Activated gamma-delta T cell treated with Interleukin-2 at 50 U/mL for 16 hours (primary cell): Measurements from ENCODE around the gene NCKAP5L.
"Not testable (repeated sequence)": the region's sequence is repeated elsewhere in the genome, so short reads cannot be mapped to it uniquely, and the experiment has no call there.

ENCODE experiments used
- DNase-seq: peaks from one replicate; pipeline ENCODE4 v3.0.0-alpha.2; 2020

The NCKAP5L gene

GRCh38 chr12:49865109-49865781 lies 37.0 kb upstream of the NCKAP5L start:
- no peak for DNase-seq

GRCh38 chr12:49864798-49865090 lies 36.5 kb upstream of the NCKAP5L start:
- DNase-seq = no peak

GRCh38 chr12:49863946-49864797 lies 36.0 kb upstream of the NCKAP5L start:
- DNase-seq = no peak

DNA sequence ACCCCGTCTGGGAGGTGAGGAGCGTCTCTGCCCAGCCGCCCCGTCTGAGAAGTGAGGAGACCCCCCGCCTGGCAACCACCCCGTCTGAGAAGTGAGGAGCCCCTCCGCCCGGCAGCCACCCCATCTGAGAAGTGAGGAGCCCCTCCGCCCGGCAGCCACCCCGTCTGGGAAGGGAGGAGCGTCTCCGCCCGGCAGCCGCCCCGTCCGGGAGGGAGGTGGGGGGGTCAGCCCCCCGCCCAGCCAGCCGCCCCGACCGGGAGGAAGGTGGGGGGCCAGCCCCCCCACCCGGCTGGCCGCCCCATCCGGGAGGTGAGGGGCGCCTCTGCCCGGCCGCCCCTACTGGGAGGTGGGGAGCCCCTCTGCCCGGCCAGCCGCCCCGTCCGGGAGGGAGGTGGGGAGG lies 32.7 kb upstream of the NCKAP5L start:
- DNase-seq = not testable (repeated sequence)

DNA sequence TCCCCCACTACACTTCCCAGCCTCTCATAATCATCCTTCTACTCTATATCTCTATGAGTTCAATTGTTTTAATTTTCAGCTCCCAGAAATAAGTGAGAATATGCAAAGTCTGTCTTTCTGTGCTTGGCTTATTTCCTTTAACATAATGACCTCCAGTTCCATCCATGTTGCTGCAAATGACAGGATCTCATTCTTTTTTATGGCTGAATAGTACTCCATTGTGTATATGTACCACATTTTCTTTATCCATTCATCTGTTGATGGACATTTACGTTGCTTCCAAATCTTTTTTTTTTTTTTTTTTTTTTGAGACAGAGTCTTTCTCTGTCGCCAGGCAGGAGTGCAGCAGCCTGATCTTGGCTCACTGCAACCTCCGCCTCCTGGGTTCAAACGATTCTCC lies 27.7 kb upstream of the NCKAP5L start:
- not testable (repeated sequence) for DNase-seq

DNA sequence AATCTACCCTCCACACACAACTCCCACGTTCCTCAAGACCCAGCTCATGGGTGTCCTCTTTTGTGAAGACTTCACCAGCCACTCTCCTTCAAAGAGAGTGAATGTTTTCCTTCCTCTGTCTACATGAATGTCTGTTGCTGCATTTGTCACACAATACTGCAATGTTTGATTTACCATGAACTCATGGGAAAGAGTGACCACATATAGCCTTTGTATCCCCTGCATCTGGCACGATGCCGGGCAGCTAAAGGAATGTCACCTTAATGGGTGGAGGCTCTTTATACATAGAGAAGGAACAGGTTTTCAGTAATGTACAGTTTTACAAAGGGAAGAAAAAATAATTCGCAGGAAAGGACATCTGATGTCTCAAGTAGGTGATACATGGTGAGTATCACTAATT lies 26.8 kb upstream of the NCKAP5L start:
- DNase-seq = no peak

GRCh38 chr12:49853671-49854070 lies 25.5 kb upstream of the NCKAP5L start:
- DNase-seq = no peak

GRCh38 chr12:49847161-49847560 lies 18.9 kb upstream of the NCKAP5L start:
- no peak for DNase-seq

DNA sequence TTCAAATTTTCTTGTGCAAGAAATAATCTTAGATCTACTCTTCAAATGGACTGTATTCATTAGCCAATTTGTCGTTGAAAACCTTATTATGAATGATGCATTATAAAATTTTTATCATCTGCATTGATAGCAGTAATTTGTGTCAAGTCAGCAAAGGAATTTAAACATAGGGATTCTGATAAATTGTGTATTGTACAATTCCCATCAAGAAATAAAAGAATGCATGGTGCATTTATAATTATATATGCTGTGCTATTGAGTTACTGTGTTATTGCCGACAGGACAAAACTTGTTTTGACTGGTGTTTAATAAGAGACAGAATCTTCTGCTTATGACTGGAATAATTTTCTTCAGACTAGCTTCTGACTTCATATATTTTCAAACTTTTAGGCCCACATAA lies 17.8 kb upstream of the NCKAP5L start:
- DNase-seq = no peak

DNA sequence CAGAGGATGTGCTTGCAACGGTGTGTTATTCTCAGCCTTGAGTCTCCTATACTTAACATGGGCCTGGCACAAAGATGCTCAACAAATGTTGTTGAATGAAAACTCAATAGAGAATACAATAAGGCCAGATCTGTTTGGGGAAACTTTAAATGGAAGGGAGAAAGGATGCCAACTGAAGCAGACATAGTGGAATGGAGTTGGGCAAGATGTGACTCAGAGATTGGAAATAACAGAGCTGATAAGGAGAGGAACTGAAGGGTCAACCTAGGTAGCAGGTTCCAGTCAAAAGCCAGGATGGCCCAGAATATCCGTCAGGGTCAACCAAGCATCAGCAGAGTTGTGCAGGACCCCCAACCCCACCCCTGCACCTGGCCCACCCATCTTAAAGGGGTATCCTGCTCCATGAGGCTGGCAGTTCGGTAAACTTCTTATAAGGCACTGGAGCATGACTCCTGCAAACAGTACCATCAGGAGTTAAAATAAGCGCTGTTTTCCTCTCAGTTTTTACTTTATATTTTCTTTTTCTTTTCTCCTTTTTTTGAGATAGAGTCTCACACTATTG lies 15.7 kb upstream of the NCKAP5L start:
- no peak for DNase-seq

DNA sequence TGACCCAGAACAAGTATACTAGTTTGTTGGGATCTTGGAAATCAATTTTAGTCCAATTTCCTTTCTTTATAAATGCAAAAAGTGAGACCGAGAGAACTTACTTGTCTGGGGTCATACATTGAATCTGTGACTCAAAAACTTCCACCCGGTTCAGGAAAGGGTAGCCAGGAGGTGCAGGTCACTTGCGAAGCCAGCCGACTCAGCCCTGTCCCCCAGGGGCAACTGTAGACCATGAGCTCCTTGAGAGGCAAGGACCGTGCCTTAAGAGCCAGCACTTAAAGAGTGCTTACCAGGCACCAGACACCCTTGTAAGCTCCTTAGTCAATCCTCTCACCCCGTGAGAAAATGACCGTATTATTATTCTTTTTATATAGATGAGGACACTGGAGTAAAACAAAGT lies 15.2 kb upstream of the NCKAP5L start:
- no peak for DNase-seq

DNA sequence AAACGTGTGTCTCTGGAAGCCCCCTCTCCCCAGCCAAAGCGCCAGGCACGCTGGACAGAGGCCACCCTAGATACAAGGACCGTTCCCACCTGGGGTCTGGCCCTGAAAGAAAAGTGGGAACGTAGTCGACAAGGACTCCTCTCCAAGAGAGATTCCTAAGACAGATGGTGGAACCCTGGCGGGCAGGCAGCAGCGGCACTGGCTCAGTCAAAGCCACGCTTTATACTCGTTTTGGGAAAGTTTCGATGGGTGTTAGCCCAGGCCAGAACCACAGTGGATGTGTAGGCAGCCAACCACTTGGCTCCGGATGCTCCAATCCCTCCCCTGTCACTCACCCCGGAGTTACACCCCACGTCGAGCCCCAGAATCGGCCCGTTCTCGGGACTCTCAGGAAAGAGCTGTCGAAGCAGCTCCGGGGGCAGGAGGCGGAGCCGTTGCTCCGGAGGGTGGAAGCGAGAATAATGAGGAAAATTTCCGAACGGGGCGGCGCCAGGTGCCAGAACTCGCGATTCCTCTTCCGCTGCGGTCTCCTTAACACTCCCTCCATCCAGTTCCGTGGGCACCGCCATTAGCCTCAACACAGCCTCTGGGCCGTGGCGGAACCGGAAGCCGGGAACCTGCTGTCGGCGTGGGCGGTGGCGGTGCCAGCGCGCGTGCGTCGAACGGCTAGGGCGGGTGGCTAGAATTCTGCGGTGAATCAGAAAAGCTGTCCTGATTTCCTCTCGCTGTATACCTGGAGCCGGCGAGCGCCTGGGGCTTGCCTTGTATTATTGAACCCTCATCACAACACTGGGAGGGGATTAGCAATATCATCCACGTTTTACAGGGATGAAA lies 14.5 kb upstream of the NCKAP5L start, which contains the start of gene BCDIN3D:
Gene BCDIN3D (minus strand): TSS at position 588 of the 834 bp plus-strand sequence. CDS start 19 bp downstream, at position 569.
- peak; percentile 90 for DNase-seq

DNA sequence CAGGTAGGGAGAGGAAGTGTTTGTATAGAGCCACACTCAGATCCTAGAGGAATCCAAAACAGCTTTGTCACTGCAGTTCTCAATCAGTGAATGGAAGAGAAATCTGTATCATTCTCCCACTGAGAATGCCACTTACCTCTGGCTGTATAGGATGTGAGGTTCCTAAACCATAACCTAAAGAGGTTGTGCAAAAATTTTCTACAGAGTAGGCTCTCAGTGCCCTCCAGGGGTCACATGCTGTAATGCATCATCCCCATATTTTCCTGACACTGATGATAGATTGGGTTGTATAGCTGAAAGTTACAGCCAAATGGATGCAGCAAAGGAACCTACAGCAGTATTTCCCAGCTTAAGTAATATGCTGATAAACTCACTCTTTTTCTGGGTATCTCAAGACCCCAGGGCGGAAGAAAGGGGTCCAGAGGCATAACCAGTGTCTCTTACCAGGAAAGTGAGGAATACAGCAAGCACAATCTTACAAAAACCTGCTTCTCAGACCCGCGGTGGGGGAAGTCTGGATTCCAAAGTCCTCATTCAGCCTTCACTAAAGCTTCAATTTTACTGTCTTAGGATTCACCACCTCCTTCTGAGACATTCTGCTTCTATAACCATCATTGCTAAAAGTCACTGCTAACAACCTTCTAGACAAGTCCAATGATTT lies 10.9 kb upstream of the NCKAP5L start:
- DNase-seq = peak; percentile 29

DNA sequence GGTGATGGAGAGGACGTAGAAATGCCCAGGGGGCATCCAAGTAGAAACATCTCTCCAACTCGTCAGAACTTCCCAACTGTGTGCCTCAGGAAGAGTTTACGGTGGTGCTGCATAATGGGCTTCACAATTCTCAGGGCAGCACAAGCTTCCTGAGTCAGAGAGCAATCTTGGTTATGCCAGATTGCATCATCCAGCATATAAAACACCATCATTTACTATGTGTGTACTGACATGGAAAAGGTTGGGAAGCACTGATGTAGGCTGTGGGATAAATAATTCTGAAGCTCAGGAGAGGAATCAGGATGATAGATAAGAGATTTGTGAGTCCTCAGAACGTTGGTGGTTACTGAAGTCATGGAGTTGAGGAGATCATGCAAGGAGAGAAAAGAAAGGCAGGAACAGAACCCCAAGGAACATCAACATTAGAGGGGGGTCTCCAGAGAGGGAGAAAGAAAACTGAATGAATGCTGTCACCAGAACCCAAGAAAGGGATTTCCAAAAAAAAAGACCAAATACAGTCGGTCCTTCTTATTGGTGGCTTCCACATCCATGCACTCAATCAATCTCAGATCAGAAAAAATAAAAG lies 4.7 kb upstream of the NCKAP5L start:
- DNase-seq = no peak

GRCh38 chr12:49831717-49832116 lies 3.5 kb upstream of the NCKAP5L start:
- DNase-seq = no peak

DNA sequence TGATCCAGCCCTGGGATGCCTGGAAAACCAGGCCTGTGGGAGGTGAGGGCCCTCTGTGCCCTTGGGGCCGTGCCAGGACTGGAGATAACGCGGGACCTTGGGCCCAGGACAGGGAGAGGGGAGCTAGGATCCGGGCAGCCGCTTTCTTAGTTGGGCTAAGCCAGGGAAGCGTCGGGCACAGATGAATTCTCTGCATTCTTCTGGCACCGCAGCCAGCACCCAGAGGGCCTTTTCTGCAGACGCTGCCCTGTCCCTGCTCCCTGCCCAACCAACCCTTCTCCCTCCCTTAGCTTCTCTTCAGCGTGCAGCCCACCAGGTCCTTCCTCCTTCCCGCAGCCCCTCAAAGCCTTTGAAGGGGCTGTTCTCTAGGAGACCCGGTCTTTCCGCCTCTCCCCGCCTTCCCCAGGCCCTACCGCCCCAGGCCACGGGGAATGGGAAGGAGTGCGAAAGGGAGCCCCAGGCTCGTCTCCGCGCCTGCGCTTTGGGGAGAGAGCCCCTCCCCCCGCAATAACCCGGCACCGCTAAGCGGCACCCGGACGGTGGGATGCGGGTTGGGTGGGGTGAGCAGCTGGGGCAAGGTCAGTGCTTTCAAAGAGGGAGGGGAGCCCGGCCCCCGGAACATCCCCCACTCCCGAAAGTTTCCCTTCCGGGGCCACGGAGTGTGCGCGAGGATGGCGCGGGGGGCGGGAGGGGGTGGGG lies 663 bp downstream of the NCKAP5L start:
- DNase-seq = peak; percentile 40

- no peak for DNase-seq
Observed at GRCh38 chr12:49827051-49827400, 1.2 kb downstream of the NCKAP5L start.

- DNase-seq = no peak
Observed at GRCh38 chr12:49825971-49826421, 2.2 kb downstream of the NCKAP5L start.

DNA sequence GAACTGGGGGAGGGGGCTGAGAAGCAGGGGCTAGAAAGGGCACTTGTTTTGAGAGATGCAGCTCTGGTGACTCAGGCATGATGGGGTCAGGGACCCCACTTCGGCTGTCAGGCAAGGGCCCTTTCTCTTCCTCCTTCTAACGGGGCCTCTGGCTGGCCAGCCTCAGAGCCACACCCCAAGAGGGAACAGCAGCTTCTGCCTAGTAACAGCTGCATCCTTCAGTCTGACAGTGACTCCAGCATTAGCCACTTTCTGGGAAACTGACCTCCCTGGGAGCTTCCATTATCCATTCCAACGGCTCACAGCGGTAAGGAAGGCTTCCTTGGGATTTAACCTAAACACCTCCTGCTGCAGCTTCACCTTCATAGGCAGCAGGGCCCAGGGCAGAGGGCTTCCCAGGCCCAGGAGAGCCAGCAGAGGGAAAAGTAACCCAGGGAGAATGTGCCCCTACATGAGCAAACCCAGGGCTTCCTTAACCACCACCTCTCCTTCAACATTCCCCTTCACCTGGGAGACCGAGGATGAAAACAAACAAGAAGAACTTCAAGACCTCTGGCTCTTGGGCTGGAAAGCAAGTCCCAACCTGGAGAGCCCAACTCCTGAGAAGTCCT lies 2.7 kb downstream of the NCKAP5L start:
- no peak for DNase-seq

DNA sequence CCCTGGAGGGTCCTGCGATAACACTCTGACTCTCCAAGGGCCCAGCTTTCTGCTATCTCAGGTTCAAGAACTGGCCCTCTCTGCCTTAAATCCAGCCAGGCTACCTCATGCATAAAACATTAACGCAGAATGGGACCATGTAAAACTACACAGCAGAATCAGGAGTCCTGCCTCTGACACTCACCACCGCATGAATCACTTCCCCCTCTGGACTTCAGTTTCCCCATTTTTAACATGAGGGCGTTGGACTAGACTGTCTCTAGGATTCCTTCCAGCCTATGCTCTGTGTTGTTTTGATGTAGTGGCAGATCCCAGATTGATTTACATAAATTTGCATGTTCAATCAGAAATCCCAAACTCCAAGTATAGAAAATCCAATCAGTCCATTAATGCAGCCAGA lies 3.3 kb downstream of the NCKAP5L start:
- DNase-seq = no peak

GRCh38 chr12:49824416-49824815 lies 3.8 kb downstream of the NCKAP5L start:
- DNase-seq = no peak
